Activated gamma-delta T cell treated with anti-CD3 and anti-CD28 coated beads, Interleukin-2, amount 50 U/mL, for 16 hours (primary cell): ENCODE data around the gene RFFL.

Experiments
- DNase-seq: peaks from one replicate; pipeline ENCODE4 v3.0.0-alpha.2; 2020; ENCODE audit warnings: low read depth

RFFL gene

DNA sequence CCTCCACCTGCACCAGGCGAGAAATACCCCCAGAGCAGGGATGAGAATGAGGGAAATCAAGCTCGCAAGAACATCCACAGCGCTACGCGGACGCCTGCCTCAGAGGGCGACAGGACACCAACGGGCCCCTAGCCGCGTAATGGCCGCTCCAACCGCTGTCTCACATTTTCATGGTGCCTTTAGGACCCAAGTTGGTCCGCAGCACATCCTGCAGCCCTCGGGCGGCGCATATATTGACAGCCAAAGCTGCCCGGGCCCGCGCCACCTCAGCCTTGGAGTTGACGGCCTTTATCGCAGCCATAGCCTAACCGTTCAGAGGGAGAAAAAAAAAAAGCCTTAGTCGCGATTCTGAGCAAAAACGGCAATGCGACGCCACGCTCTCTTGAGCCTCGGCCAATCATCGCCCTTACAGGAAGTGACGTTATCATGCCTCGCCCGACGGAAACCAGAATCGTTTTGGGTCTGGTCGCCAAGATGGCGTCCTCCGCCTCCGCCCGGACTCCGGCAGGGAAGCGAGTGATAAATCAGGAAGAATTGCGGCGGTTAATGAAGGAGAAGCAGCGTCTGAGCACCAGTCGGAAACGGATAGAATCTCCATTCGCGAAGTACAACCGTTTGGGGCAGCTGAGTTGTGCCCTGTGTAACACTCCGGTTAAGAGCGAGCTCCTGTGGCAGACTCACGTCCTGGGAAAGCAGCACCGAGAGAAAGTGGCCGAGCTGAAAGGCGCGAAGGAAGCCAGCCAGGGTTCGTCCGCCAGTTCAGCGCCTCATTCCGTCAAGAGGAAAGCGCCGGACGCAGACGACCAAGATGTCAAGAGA is 102.2 kb downstream of the RFFL start, which contains the start of the genes CCT6B and ZNF830:
CCT6B (minus strand) TSS at position 368 of the 819 bp plus-strand sequence; CDS start at position 301, 67 bp downstream.
ZNF830 (plus strand) TSS at position 448 of the 819 bp plus-strand sequence; CDS start at position 475, 27 bp downstream.
- DNase-seq, result peak; percentile 83

DNA sequence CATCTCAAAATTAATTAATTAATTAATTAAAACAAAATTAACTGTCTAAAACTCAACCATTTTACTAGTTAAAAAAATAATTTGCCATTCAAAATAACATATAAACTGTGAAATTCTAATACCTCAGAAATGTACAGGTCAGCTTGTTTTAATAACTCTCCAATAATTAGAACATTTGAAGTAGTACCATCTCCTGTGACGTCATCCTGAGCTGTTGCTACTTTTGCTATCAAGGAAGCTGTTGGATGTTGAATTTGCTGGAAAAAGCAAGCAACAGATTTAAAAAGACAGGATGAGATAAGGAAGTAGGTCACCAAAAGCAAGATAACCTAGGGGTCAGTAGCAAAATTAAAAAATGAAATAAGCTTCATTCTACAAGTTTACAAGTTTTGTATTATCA is 105.1 kb downstream of the RFFL start:
- DNase-seq, result no peak
